ENCODE data around the gene PIK3R6.

The PIK3R6 gene

GRCh38 chr17:8912084-8912981 lies 44.9 kb upstream of the PIK3R6 start:
- peaks cover 0 to 58% of the 10 kb centered on the region in 2 donors for H3K27me3 ChIP-seq
- H3K9me3 ChIP-seq: peaks cover 0 to 6% (median 0%) of the 10 kb centered on the region in 3 donors
- intact Hi-C loops (cut with DNase I; ENCODE audit: low total_unique reads): no loop called here
- no peak overlapping the region for H3K4me3 ChIP-seq
- no peaks in the 10 kb centered on the region for H3K36me3 ChIP-seq
- H3K4me1 ChIP-seq: no peaks in the 10 kb centered on the region
- H3K27ac ChIP-seq: no peak overlapping the region
- TF ChIP-seq CTCF (IDR thresholded peaks at IDR 0.05): no peak
- no peak for DNase-seq

- no peak overlapping the region for H3K27ac ChIP-seq
- DNase-seq: no peak
- intact Hi-C loops (cut with DNase I; ENCODE audit: low total_unique reads): no loop called here
- H3K9me3 ChIP-seq: no peaks in the 10 kb centered on the region
- H3K4me3 ChIP-seq: no peak overlapping the region
- no peaks in the 10 kb centered on the region for H3K36me3 ChIP-seq
- H3K4me1 ChIP-seq: no peaks in the 10 kb centered on the region
- H3K27me3 ChIP-seq: peaks cover 0 to 54% of the 10 kb centered on the region in 2 donors
- TF ChIP-seq CTCF (IDR thresholded peaks at IDR 0.05): no peak
These were observed 43.6 kb upstream of the PIK3R6 start for GRCh38 chr17:8910969-8911604.

GRCh38 chr17:8909586-8910270 lies 42.3 kb upstream of the PIK3R6 start:
- TF ChIP-seq CTCF (IDR thresholded peaks at IDR 0.05): no peak
- no peak for DNase-seq
- no peaks in the 10 kb centered on the region for H3K4me1 ChIP-seq
- no peak overlapping the region for H3K4me3 ChIP-seq
- no peaks in the 10 kb centered on the region for H3K9me3 ChIP-seq
- no peaks in the 10 kb centered on the region for H3K36me3 ChIP-seq
- H3K27me3 ChIP-seq: peaks cover 0 to 53% of the 10 kb centered on the region in 2 donors
- intact Hi-C loops (cut with DNase I; ENCODE audit: low total_unique reads): no loop called here
- no peak overlapping the region for H3K27ac ChIP-seq

GRCh38 chr17:8905331-8905730 lies 37.9 kb upstream of the PIK3R6 start:
- Histone ChIP-seq H3K27me3 (peaks cover 0 to 28% of the 10 kb centered on the region in 2 donors), H3K4me1 (no peaks in the 10 kb centered on the region), H3K9me3 (no peaks in the 10 kb centered on the region), H3K4me3 (no peak overlapping the region), H3K36me3 (no peaks in the 10 kb centered on the region), H3K27ac (no peak overlapping the region)
- no peak for DNase-seq
- no peak for TF ChIP-seq CTCF (IDR thresholded peaks at IDR 0.05)
- intact Hi-C loops (cut with DNase I; ENCODE audit: low total_unique reads): no loop called here

- Histone ChIP-seq H3K9me3 (no peaks in the 10 kb centered on the region), H3K27ac (no peak overlapping the region), H3K4me1 (no peaks in the 10 kb centered on the region), H3K27me3 (peaks cover 0 to 25% of the 10 kb centered on the region in 2 donors), H3K36me3 (no peaks in the 10 kb centered on the region), H3K4me3 (no peak overlapping the region)
- TF ChIP-seq CTCF (IDR thresholded peaks at IDR 0.05): no peak
- no peak for DNase-seq
- intact Hi-C loops (cut with DNase I; ENCODE audit: low total_unique reads): no loop called here
These were observed 37.2 kb upstream of the PIK3R6 start for GRCh38 chr17:8904686-8905085.

Measured in tibial artery (tissue), 4 donors.